ENCODE measurements around the gene VSIG4.
"Not testable (repeated sequence)": the region's sequence is repeated elsewhere in the genome, so short reads cannot be mapped to it uniquely, and the experiment has no call there.

The VSIG4 gene

GRCh38 chrX:66007851-66008250 is 32.0 kb downstream of the VSIG4 start:
- DNase-seq, result no peak

GRCh38 chrX:66005830-66006449 is 33.9 kb downstream of the VSIG4 start:
- DNase-seq, result no peak

- DNase-seq, result no peak
These were observed 34.7 kb downstream of the VSIG4 start for GRCh38 chrX:66004928-66005829.

- DNase-seq, result no peak
These were observed 36.8 kb downstream of the VSIG4 start for GRCh38 chrX:66002824-66003680.

DNA sequence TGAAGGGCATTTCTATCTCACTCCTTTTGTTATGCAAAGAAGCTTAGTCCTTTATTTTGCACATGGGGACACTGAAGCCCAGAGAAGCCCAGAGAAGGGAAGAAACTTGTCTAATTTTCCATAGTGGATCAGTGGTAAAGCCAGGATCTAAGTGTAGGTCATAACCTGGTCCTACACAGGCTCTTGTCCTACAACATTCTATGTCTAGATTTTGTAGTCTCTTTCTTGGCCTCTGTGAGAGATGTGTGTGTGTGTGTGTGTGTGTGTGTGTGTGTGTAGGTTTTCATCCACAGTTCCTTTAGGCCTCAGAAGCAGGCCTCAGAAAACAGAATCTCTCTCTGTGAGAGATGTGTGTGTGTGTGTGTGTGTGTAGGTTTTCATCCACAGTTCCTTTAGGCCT is 38.3 kb downstream of the VSIG4 start:
- no peak for DNase-seq

DNA sequence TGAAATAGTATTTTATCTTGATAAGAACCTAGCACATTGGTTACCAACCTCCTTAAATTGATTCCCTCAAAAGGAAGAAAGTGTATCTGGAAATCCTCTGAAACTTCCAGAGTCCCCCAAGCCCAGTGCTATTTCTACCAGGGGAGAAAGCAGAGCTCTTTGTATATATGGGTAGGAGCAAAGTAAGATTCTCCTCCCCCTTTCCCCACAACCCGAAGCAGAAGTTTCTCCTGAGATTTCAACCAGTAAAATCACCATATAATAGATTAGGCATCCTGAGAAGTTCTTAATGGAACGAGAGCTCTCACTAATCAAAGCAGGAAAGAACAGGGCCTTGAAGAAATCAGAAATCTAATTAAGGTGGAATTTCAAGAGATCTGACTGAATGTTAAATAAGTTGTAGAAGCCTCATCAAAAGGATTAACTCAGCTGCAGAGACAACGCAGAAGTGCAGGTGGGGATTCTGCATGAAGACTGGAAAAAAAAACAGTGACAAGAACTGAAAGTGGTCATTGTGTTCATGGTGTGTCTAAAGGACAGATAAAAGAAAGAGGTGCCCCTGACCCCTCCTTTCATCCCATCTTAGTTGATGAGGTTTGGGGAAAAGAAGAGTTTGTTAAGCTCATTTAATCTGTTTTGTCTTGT is 39.1 kb downstream of the VSIG4 start:
- DNase-seq, result no peak

GRCh38 chrX:66000178-66000577 is 39.7 kb downstream of the VSIG4 start:
- no peak for DNase-seq

- DNase-seq, result no peak
These were observed 40.2 kb downstream of the VSIG4 start for GRCh38 chrX:65999563-66000148.

DNA sequence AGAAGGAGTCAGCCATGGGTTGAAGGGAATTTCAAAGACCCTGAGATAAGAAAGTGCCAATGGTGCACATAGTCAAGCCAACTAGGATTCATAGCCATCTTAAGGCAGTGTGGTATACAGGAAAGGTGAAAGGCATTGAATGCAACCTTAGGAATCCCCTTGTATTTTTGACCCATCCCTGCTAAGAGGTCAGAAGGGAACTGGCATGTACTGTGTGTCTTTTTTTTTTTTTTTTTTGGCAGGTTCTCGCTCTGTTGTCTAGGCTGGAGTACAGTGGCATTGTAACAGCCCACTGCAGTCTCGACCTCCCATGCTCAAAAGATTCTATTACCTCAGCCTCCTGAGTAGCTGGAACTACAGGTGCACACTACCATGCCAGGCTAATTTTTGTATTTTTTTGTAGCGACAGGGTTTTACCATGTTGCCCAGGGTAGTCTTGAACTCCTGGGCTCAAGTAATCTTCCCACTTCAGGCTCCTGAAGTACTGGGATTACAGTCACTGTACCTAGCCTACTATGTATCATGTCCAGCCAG is 40.8 kb downstream of the VSIG4 start:
- no peak for DNase-seq

DNA sequence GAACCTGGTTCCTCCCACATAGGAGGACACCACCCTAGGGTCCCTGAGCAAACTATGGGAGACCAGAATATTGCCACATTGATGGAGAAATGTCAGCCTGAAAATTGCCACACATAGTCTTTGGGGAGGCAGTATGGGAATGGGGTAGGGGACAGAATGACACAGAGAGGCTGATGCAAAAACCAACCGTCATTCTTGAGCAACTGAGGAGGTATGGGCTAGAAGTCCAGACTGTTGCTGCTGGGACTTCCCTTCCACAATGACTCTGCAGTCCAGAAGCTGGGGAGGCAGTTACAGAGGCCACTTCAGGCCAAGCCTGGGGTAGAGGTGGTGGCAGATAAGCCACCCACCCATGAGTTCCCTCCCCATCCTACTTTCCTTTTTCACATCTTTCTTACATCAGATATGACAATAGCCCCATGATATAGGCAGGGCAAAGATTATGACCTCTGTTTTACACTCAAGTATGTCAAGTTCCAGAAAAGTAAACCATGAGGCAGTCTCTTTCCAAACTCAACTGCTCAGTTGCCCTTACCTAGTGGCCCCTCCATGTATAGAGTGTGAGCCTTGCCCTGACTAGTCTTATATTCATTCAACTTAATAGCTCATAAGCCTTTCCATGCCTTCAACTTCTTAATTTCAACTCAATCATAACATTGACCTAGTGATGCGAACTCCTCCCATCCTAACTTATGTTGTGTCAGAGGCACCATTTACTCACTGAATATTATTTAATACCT is 41.7 kb downstream of the VSIG4 start:
- DNase-seq, result no peak

DNA sequence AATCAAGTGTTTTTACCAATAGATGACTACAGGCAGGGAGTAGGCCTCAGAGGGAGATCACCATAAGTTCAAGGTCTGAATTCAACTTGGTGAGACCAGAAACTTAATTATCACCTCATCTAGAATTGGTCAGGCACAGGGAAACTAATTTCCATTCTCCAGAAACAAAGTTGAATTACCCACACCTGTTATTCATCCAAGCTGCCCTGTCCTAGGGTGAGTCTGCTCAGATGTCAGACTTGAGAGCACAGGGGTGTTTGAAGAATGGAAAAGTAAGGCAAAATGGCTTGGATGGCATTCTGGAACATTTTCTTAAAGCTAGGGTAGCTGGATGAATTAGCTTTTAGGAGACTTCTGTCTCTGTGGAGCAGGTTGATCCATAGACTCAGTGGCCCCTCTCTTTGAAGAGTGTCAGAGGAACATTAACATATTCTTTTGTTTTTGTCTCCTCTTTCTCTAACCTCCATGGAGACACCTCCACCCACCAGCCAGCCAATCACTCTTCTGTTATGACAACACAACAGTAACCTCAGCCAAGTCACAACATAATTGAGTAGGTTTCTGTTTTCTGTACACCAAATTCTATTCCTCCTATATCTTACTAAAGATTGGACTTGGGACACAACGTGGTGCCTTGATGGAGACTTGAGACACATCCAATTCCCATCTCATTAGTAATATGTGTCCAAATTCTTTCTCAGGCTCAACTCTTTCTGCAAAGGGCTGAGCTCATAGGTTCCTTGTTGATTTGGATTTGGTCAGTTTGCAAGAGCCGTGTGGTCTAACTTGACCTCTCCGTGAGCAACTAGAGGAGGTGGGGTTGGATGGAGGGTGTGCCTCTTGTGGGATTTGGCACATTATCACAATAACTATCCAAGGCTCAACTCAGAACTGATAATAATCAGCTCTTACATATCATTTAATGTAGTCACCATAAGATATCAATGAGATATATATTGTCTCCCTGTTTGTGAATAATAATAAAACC is 45.1 kb downstream of the VSIG4 start:
- DNase-seq, result no peak

GRCh38 chrX:65993915-65994460 is 45.9 kb downstream of the VSIG4 start:
- DNase-seq, result no peak

DNA sequence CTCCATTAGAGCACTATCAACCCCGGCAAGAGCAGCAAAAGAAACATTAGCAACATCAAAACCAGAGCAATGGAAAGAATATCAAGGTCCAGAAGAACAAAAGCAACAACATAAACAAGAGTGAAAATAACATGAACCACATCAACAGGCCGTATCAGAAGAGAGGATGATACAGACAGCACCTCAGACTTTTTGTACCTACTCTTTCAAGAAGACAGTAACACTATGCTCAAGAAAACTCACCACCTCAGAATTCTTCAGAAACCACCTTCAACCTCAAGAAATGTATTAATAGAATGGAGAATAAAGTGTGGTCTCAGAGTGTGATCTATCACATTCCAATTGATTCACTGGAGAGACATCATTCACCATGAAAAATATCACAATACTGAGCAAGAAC is 46.5 kb downstream of the VSIG4 start:
- no peak for DNase-seq

GRCh38 chrX:65990702-65991101 is 49.2 kb downstream of the VSIG4 start:
- no peak for DNase-seq

DNA sequence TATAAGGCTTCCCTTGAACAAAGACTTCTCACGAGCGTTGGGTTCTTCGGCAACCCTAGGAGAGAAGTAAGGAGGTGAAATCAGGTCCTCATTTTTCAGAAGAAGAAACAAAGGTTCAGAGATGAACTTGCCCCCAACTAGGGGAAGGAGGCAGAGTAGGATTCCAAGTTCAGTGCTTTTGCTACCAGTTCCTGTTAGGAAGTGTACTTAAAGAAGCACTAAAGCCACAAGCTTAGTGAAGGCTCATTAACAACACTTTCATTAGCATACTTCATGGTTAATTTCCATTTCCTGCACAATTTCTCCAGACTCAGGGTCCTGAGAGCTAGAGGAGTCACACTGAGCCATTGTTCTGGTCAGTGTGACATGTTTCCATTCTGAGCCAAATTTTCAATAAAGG is 52.1 kb downstream of the VSIG4 start:
- DNase-seq, result no peak

DNA sequence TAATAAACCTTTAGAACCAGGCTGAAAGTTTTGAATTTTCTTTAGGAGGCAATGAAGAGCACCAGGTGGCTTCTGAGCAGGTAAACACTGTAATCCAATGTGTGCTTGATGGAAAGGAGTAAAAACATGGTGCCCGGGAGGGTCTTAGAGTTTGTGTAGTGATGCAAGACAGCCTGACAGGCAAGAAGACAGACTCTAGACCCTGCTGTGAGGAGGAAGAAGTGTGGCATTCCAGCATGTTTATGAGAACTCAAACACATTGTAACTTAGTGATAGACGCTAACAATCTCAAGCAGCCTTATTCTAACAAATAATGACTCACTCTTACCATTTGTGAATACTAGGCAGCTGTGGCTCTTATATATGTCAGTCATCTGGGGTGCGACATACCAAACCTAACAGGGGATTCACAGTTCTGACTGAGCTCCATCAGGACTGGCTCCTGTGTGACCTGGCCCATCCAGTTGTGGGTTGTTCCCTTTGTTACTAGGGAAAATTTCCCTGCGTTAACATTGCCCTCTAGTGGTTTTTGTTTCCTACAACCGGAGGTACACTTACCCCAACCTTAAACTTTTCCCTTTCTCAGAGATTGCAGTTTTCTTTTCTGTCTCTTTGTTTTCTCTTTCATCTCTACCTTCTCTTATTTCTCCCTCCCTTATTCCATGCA is 53.8 kb downstream of the VSIG4 start:
- DNase-seq, result no peak

DNA sequence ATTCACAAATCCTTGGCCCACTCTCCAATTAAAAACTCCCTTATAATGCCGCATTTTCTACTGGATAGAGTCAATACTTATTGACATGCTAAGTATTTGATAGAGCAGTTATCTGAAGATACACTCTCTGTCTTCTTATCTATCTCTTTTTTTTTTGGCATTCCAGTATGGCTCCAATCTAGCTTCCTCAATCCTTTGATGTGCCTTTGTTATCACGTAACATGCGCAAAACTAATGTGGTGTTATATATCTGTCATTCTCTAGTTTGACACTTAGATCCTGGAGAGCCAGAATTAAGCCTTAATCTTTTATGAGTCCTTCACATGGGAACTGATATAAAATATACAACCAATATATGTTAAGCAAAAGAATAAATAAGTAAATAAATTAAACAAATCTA is 54.7 kb downstream of the VSIG4 start:
- DNase-seq, result no peak

- not testable (repeated sequence) for DNase-seq
These were observed 62.7 kb downstream of the VSIG4 start for GRCh38 chrX:65977161-65977560.

GRCh38 chrX:65976161-65976560 is 63.7 kb downstream of the VSIG4 start:
- DNase-seq, result no peak
